Glutamatergic neuron (in vitro differentiated cells): Measurements from ENCODE around the gene LRRC8C. TPM values are rescaled to one million over a fixed set of nuclear protein-coding genes. Genes with fewer than 3 reads are reported as not detected.

Experiments used
- DNase-seq: peaks from one replicate; pipeline ENCODE4 v3.0.0; 2022
- H3K27ac Mint-ChIP-seq: one replicate; pipeline ENCODE4 v1.8.0; 2020; ENCODE audit warnings: mild to moderate bottlenecking, mixed read lengths, inconsistent platforms; ENCODE audit not compliant: unreplicated experiment
- H3K27me3 Mint-ChIP-seq: one replicate; pipeline ENCODE4 v1.8.0; 2020; ENCODE audit warnings: mild to moderate bottlenecking, moderate library complexity, mixed read lengths, inconsistent platforms; ENCODE audit not compliant: unreplicated experiment
- H3K36me3 Mint-ChIP-seq: one replicate; pipeline ENCODE4 v1.8.0; 2020; ENCODE audit warnings: mild to moderate bottlenecking, mixed read lengths, inconsistent platforms; ENCODE audit not compliant: unreplicated experiment
- H3K4me1 Mint-ChIP-seq: one replicate; pipeline ENCODE4 v1.8.0; 2020; ENCODE audit warnings: mild to moderate bottlenecking, low read depth, mixed read lengths, inconsistent platforms; ENCODE audit not compliant: unreplicated experiment
- H3K4me3 Mint-ChIP-seq: one replicate; pipeline ENCODE4 v1.8.0; 2020; ENCODE audit warnings: mild to moderate bottlenecking, mixed read lengths, inconsistent platforms; ENCODE audit not compliant: unreplicated experiment
- H3K9me3 Mint-ChIP-seq: one replicate; pipeline ENCODE4 v1.8.0; 2020; ENCODE audit warnings: mild to moderate bottlenecking, moderate library complexity, mixed read lengths, inconsistent platforms; ENCODE audit not compliant: unreplicated experiment
- CTCF ChIP-seq: fragments of 200-600 bp; sonication (generic); IDR thresholded peaks from one replicate; pipeline ENCODE4 v1.5.0; 2021; ENCODE audit not compliant: partially characterized antibody, unreplicated experiment
- total RNA-seq: library from RNA; stranded (reverse); fragmentation: NEBNext Ultra II Directional; extraction: Animal tissue kit (Norgen Biotek cat#: 25700); gene quantifications from one replicate; pipeline ENCODE4 v1.2.1, GENCODE V29; 2021; ENCODE audit not compliant: unreplicated experiment

The LRRC8C gene
- total RNA-seq, 1 donor from 2014 or later = 2.6 TPM

GRCh38 chr1:89732206-89732605, 99.3 kb downstream of the LRRC8C start:
- Mint-ChIP-seq H3K4me1 (no peaks in the 10 kb centered on the region), H3K27ac (no peak overlapping the region), H3K4me3 (no peak overlapping the region), H3K27me3 (no peaks in the 10 kb centered on the region), H3K9me3 (no peaks in the 10 kb centered on the region), H3K36me3 (no peaks in the 10 kb centered on the region)
- DNase-seq = no peak
- TF ChIP-seq CTCF = no peak

DNA sequence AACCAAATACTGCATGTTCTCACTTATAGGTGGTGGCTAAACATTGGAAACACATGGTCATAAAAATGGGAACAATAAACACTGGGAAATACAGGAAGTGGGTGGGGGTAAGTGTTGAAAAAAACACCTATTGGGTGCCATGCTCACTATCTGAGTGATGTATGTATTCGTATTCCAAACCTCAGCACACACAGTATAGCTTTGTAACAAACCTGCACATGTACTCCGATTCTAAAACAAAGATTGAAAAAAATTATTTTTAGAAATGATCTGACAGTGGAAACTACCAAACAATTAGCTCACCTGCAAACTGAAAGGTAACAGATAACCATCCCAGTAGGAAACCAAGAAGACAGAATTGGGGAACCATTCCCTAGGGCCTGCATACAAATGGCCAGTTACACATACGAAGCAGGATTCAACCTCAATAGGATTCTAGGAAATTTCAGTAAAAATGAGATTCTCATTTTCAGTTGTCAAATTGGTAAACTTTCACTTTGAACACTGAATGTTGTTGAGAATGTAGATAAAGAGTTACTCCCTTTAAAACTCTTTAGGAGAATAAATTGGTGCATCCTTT, 99.8 kb downstream of the LRRC8C start:
- Mint-ChIP-seq H3K4me1 (no peaks in the 10 kb centered on the region), H3K27ac (no peak overlapping the region), H3K27me3 (no peaks in the 10 kb centered on the region), H3K36me3 (no peaks in the 10 kb centered on the region), H3K9me3 (no peaks in the 10 kb centered on the region), H3K4me3 (no peak overlapping the region)
- DNase-seq = no peak
- TF ChIP-seq CTCF = no peak

- H3K36me3 Mint-ChIP-seq = no peaks in the 10 kb centered on the region
- TF ChIP-seq CTCF = no peak
- H3K9me3 Mint-ChIP-seq = no peaks in the 10 kb centered on the region
- H3K27ac Mint-ChIP-seq = no peak overlapping the region
- DNase-seq = no peak
- H3K27me3 Mint-ChIP-seq = no peaks in the 10 kb centered on the region
- no peak overlapping the region for H3K4me3 Mint-ChIP-seq
- no peaks in the 10 kb centered on the region for H3K4me1 Mint-ChIP-seq
Observed at GRCh38 chr1:89733748-89734147, 100.8 kb downstream of the LRRC8C start.

DNA sequence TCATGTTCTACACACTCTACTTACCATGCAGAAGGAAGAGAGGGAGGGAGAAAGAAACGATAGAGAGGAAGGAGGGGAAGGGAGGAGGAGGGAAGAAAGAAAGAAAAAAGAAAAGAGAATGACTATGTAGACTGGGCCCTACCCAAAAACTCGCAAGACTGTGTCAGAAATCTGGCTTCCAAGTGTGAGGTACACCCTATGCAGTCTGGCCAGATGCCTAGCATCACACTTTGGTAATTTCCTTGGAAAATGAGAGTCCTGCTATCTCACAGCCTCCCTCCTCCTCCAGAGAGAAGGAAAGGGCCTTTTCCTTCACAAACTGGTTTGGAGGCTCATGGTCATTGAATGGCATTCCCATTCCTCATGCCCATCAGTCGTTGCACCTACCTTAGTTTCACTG, 101.5 kb downstream of the LRRC8C start:
- DNase-seq = no peak
- H3K4me3 Mint-ChIP-seq = no peak overlapping the region

GRCh38 chr1:89735479-89735878, 102.6 kb downstream of the LRRC8C start:
- no peak for TF ChIP-seq CTCF
- H3K4me1 Mint-ChIP-seq = no peaks in the 10 kb centered on the region
- no peaks in the 10 kb centered on the region for H3K27me3 Mint-ChIP-seq
- no peak for DNase-seq
- no peak overlapping the region for H3K27ac Mint-ChIP-seq
- no peaks in the 10 kb centered on the region for H3K9me3 Mint-ChIP-seq
- no peaks in the 10 kb centered on the region for H3K36me3 Mint-ChIP-seq
- no peak overlapping the region for H3K4me3 Mint-ChIP-seq

More for the DNA sequence above, 101.5 kb downstream of the LRRC8C start:
- H3K9me3 Mint-ChIP-seq = no peaks in the 10 kb centered on the region
- no peaks in the 10 kb centered on the region for H3K36me3 Mint-ChIP-seq
- no peak for TF ChIP-seq CTCF
- H3K4me1 Mint-ChIP-seq = no peaks in the 10 kb centered on the region
- H3K27me3 Mint-ChIP-seq = no peaks in the 10 kb centered on the region
- H3K27ac Mint-ChIP-seq = no peak overlapping the region
